H1 (cell line): ENCODE data around the gene PIGV. TPM values are rescaled to one million over a fixed set of nuclear protein-coding genes. Genes with fewer than 3 reads are reported as not detected.

Experiments
- ATF2 ChIP-seq: IDR thresholded peaks from 2 replicates; pipeline ENCODE4 v1.6.1; 2012; ENCODE audit warnings: low read length, inconsistent platforms
- ATF3 ChIP-seq: IDR thresholded peaks from 2 replicates; pipeline ENCODE4 v1.6.1; 2011; ENCODE audit warnings: low read depth, mild to moderate bottlenecking, low read length; ENCODE audit not compliant: insufficient read depth
- CEBPB ChIP-seq: IDR thresholded peaks from 2 replicates; pipeline ENCODE4 v1.6.1; 2012; ENCODE audit warnings: low read depth, low read length
- CHD1 ChIP-seq: IDR thresholded peaks from 2 replicates; pipeline ENCODE4 v1.6.1; 2012; ENCODE audit warnings: low read depth, low read length, improper control_type of control experiment
- CREB1 ChIP-seq: IDR thresholded peaks from 2 replicates; pipeline ENCODE4 v1.6.1; 2012; ENCODE audit warnings: inconsistent platforms
- CTCF ChIP-seq, 3 experiments: IDR thresholded peaks; 1 replicate in 2 of 3; 2 replicates in 1 of 3; pipeline versions ENCODE4 v1.5.1 to v1.6.1; 2011; ENCODE audit warnings: low read length in 3 of 3, mild to moderate bottlenecking in 3 of 3, inconsistent platforms in 2 of 3, low read depth in 1 of 3, moderate library complexity in 1 of 3; ENCODE audit not compliant: insufficient read depth in 1 of 3; ENCODE audit errors: control extremely low read depth in 1 of 3
- EGR1 ChIP-seq: IDR thresholded peaks from 2 replicates; pipeline ENCODE4 v1.6.1; 2011; ENCODE audit warnings: low read depth, low read length, borderline replicate concordance
- FOSL1 ChIP-seq: IDR thresholded peaks from 2 replicates; pipeline ENCODE4 v1.6.1; 2011; ENCODE audit warnings: mild to moderate bottlenecking, low read depth, low read length, moderate library complexity; ENCODE audit not compliant: insufficient read depth
- NANOG ChIP-seq: IDR thresholded peaks from 2 replicates; pipeline ENCODE4 v1.6.1; 2011; ENCODE audit warnings: low read length, low read depth, mild to moderate bottlenecking, inconsistent platforms; ENCODE audit not compliant: insufficient read depth, poor library complexity, severe bottlenecking
- NRF1 ChIP-seq: IDR thresholded peaks from 2 replicates; pipeline ENCODE4 v1.6.1; 2011; ENCODE audit warnings: mild to moderate bottlenecking, low read depth, low read length, improper control_type of control experiment
- POLR2A ChIP-seq, 2 experiments: IDR thresholded peaks; 1 replicate in 1 of 2; 2 replicates in 1 of 2; pipeline ENCODE4 v1.6.1; 2011; ENCODE audit warnings: low read depth in 2 of 2, low read length in 2 of 2, mild to moderate bottlenecking in 2 of 2; ENCODE audit errors: control extremely low read depth in 1 of 2
- RAD21 ChIP-seq, 2 experiments: IDR thresholded peaks in 1 of 2; conservative IDR thresholded peaks in 1 of 2; 2 replicates each; pipeline ENCODE4 v1.6.1; 2011; ENCODE audit warnings: low read depth in 2 of 2, low read length in 2 of 2, improper control_type of control experiment in 1 of 2, inconsistent platforms in 1 of 2, mild to moderate bottlenecking in 1 of 2, moderate library complexity in 1 of 2
- RXRA ChIP-seq: IDR thresholded peaks from 2 replicates; pipeline ENCODE4 v1.6.1; 2011; ENCODE audit warnings: low read depth, mild to moderate bottlenecking, low read length, moderate library complexity; ENCODE audit not compliant: insufficient read depth
- SAP30 ChIP-seq: fragments of 300-600 bp; sonication (generic); IDR thresholded peaks from 2 replicates; pipeline ENCODE4 v1.7.1; 2012; ENCODE audit warnings: low read length, moderate library complexity, mild to moderate bottlenecking, inconsistent platforms; ENCODE audit not compliant: insufficient read depth, insufficient replicate concordance
- SIN3A ChIP-seq, 2 experiments: IDR thresholded peaks in 1 of 2; conservative IDR thresholded peaks in 1 of 2; 2 replicates each; pipeline ENCODE4 v1.6.1; 2011 to 2012; ENCODE audit warnings: low read length in 2 of 2, improper control_type of control experiment in 1 of 2, low read depth in 1 of 2, mild to moderate bottlenecking in 1 of 2
- SIX5 ChIP-seq: IDR thresholded peaks from 2 replicates; pipeline ENCODE4 v1.6.1; 2011; ENCODE audit warnings: mild to moderate bottlenecking, low read depth, low read length
- SRF ChIP-seq: IDR thresholded peaks from 2 replicates; pipeline ENCODE4 v1.6.1; 2011; ENCODE audit warnings: mild to moderate bottlenecking, low read depth, low read length, moderate library complexity
- SUZ12 ChIP-seq: fragments of 200-600 bp; sonication (generic); IDR thresholded peaks from 2 replicates; pipeline ENCODE4 v1.6.1; 2012; ENCODE audit warnings: mild to moderate bottlenecking, inconsistent platforms, low read length, moderate library complexity, mixed read lengths
- ZNF274 ChIP-seq: IDR thresholded peaks from 2 replicates; pipeline ENCODE4 v1.7.0; 2012; ENCODE audit warnings: low read length, borderline replicate concordance; ENCODE audit errors: extremely low read depth
- polyA plus RNA-seq, 7 experiments: library from polyadenylated mRNA; depleted of rRNA in 3 of 7; stranded (reverse) in 5 of 7; unstranded in 2 of 7; fragments of >200 nt in 5 of 7; fragments of 200-250 nt in 2 of 7; gene quantifications; 1 replicate in 5 of 7; 2 replicates in 1 of 7; 4 replicates in 1 of 7; pipeline versions ENCODE4 v1.2.1 to v1.2.3, GENCODE V29; 2011 to 2013; ENCODE audit warnings: missing spikeins in 2 of 7, mixed read lengths in 2 of 7
- total RNA-seq: library from RNA; stranded (reverse); fragmentation: NEBNext Ultra II Directional; extraction: Animal tissue kit (Norgen Biotek cat#: 25700); gene quantifications from 2 replicates; pipeline ENCODE4 v1.2.1, GENCODE V29; 2021

The PIGV gene
- total and polyA plus RNA-seq, 2 of the 8 experiments (the other 6 are each of a cell fraction or from before 2014, with no cell fraction given): 8.5 to 20.9 TPM

GRCh38 chr1:26787706-26788514 is at the start of gene PIGV (continued):
- peak; percentile 85 for TF ChIP-seq NRF1
- TF ChIP-seq SRF: no peak
- no peak for TF ChIP-seq CTCF (IDR thresholded peaks at IDR 0.05; ENCODE audit: control extremely low read depth in 1 of 3, insufficient read depth in 1 of 3, low read depth in 1 of 3, low read length in 3 of 3)
- no peak for TF ChIP-seq NANOG
- no peak for TF ChIP-seq ZNF274
- no peak for TF ChIP-seq SUZ12
- TF ChIP-seq SIX5: no peak
- TF ChIP-seq RAD21 (IDR thresholded peaks at IDR 0.05 in 1 of 2, conservative IDR thresholded peaks at IDR 0.05 in 1 of 2; ENCODE audit: low read depth in 2 of 2, low read length in 2 of 2): no peak
- no peak for TF ChIP-seq CHD1
- TF ChIP-seq FOSL1: no peak
- peak; percentile 5 for TF ChIP-seq CREB1
- peak; percentile 70 to 87 for TF ChIP-seq POLR2A (IDR thresholded peaks at IDR 0.05; ENCODE audit: control extremely low read depth in 1 of 2, low read depth in 2 of 2, low read length in 2 of 2)
- no peak for TF ChIP-seq CEBPB
- peak in 1 of 2 experiments; percentile 63; a peak in 2 of 4 replicates for TF ChIP-seq SIN3A (conservative IDR thresholded peaks at IDR 0.05 in 1 of 2, IDR thresholded peaks at IDR 0.05 in 1 of 2; ENCODE audit: low read depth in 1 of 2, low read length in 2 of 2)
- TF ChIP-seq EGR1: no peak
- TF ChIP-seq ATF3: no peak
- TF ChIP-seq RXRA: no peak
- no peak for TF ChIP-seq ATF2
- TF ChIP-seq SAP30: peak; percentile 71
